Measurements from ENCODE around the gene PRR35.

DNA sequence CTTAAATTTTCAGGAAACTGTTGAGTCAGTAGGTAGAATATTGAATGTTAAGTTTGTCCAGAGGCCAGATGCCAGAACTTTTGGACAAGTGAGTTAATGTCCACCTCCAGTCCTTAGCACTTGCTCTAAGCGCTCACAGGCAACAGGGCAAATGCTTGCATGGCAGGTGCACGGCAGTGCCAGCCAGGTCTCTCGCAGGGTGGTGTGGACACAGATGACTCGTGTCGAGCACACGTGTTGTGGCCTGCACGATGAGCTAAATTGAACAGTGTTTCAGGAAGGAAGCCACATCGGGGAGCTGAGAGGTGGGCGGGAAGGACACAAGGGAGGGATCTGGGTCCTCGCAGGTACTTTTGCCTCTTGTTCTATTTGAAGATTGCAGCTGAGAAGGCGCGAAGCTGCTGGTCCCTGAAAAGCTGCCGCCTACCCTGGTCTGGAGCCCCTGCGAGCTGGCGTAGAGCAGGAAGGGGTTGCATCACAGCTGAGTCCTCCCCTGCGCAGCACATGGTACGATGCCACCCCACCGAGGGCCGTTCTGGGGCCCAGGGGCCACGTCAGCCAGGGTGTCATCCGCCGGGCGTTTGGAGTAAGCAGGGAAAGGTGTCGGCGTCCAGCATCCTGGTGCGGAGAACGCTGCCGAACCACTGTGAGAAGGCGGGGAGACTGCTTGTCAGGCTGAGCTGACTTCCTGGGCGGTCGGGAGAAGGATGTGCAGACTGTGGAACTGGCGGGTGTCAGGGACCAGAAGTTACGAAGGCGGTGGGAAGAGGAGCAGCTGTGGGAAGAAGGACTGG, 35.9 kb downstream of the PRR35 start:
- TF ChIP-seq, protein P1, sequence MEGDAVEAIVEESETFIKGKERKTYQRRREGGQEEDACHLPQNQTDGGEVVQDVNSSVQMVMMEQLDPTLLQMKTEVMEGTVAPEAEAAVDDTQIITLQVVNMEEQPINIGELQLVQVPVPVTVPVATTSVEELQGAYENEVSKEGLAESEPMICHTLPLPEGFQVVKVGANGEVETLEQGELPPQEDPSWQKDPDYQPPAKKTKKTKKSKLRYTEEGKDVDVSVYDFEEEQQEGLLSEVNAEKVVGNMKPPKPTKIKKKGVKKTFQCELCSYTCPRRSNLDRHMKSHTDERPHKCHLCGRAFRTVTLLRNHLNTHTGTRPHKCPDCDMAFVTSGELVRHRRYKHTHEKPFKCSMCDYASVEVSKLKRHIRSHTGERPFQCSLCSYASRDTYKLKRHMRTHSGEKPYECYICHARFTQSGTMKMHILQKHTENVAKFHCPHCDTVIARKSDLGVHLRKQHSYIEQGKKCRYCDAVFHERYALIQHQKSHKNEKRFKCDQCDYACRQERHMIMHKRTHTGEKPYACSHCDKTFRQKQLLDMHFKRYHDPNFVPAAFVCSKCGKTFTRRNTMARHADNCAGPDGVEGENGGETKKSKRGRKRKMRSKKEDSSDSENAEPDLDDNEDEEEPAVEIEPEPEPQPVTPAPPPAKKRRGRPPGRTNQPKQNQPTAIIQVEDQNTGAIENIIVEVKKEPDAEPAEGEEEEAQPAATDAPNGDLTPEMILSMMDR (IDR thresholded peaks at IDR 0.05), result no peak
- no peak for TF ChIP-seq POLR2AphosphoS5 (IDR thresholded peaks at IDR 0.05)
- TF ChIP-seq EP300 (IDR thresholded peaks at IDR 0.05), result no peak

All from upper lobe of left lung (tissue), 4 donors.